Activated CD4-positive, alpha-beta T cell treated with anti-CD3 and anti-CD28 coated beads, Interleukin-2, amount 50 U/mL, for 24 hours (primary cell): Measurements from ENCODE around the gene SLC35F6.
"Not testable (repeated sequence)": the region's sequence is repeated elsewhere in the genome, so short reads cannot be mapped to it uniquely, and the experiment has no call there.

Experiments
- DNase-seq, 2 donors: peaks; one replicate each; pipeline ENCODE4 v3.0.0-alpha.2; 2020; ENCODE audit warnings: low read depth in 1 of 2, low spot score in 1 of 2

Gene SLC35F6

GRCh38 chr2:26730549-26731344 is 33.3 kb upstream of the SLC35F6 start:
- no peak for DNase-seq

GRCh38 chr2:26731714-26732113 is 32.4 kb upstream of the SLC35F6 start:
- DNase-seq = no peak

GRCh38 chr2:26732446-26732845 is 31.6 kb upstream of the SLC35F6 start:
- no peak for DNase-seq

- DNase-seq = no peak
These were observed 30.7 kb upstream of the SLC35F6 start for GRCh38 chr2:26733413-26733812.

GRCh38 chr2:26735097-26735496 is 29.0 kb upstream of the SLC35F6 start:
- no peak for DNase-seq

- no peak for DNase-seq
These were observed 28.0 kb upstream of the SLC35F6 start for GRCh38 chr2:26735883-26736588.

- no peak for DNase-seq
These were observed 26.9 kb upstream of the SLC35F6 start for GRCh38 chr2:26737221-26737620.

GRCh38 chr2:26738481-26738880 is 25.6 kb upstream of the SLC35F6 start:
- DNase-seq = no peak

- DNase-seq = no peak
These were observed 24.6 kb upstream of the SLC35F6 start for GRCh38 chr2:26739514-26739913.

- no peak for DNase-seq
These were observed 23.7 kb upstream of the SLC35F6 start for GRCh38 chr2:26740346-26740745.

- DNase-seq = no peak
These were observed 23.2 kb upstream of the SLC35F6 start for GRCh38 chr2:26740890-26741302.

- no peak for DNase-seq
These were observed 21.9 kb upstream of the SLC35F6 start for GRCh38 chr2:26742048-26742770.

- DNase-seq = no peak
These were observed 20.2 kb upstream of the SLC35F6 start for GRCh38 chr2:26743852-26744251.

GRCh38 chr2:26744953-26745352 is 19.1 kb upstream of the SLC35F6 start:
- no peak for DNase-seq

GRCh38 chr2:26745609-26746327 is 18.3 kb upstream of the SLC35F6 start:
- DNase-seq = peak; percentile 55 to 72

- no peak for DNase-seq
These were observed 17.1 kb upstream of the SLC35F6 start for GRCh38 chr2:26746934-26747333.

- DNase-seq = not testable (repeated sequence)
These were observed 14.2 kb upstream of the SLC35F6 start for GRCh38 chr2:26749787-26750420.

GRCh38 chr2:26750467-26750866 is 13.6 kb upstream of the SLC35F6 start:
- DNase-seq = not testable (repeated sequence)

- no peak for DNase-seq
These were observed 11.4 kb upstream of the SLC35F6 start for GRCh38 chr2:26752656-26753055.

- no peak for DNase-seq
These were observed 9.5 kb upstream of the SLC35F6 start for GRCh38 chr2:26754539-26754938.
